CD4-positive, alpha-beta T cell treated with Interferon gamma for 1 hour (primary cell): ENCODE results near the gene RNU6-1.

Experiments used
- DNase-seq: peaks from one replicate; pipeline ENCODE4 v3.0.0-alpha.2; 2020

The RNU6-1 gene

GRCh38 chr15:67819636-67820035 is 20.2 kb downstream of the RNU6-1 start:
- no peak for DNase-seq

- DNase-seq: no peak
These were observed 21.4 kb downstream of the RNU6-1 start for GRCh38 chr15:67818464-67818863.

DNA sequence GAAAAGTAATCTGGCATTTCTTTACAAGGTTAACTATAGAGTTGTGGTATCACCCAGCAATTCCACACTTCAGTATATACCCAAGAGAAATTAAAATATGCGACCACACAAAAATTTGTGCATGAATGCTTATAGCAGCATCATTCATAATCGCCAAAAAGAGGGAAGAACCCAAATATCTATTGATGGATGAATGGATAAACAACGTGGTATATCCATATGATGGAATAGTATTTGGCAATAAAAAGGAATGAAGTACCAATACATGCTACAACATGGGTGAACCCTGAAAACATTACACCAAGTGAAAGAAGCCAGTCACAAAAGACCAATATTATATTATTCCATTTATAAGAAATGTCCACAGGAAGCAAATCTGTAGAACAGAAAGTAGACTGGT is 23.2 kb downstream of the RNU6-1 start:
- DNase-seq: no peak

GRCh38 chr15:67815036-67815592 is 24.7 kb downstream of the RNU6-1 start:
- DNase-seq: no peak

DNA sequence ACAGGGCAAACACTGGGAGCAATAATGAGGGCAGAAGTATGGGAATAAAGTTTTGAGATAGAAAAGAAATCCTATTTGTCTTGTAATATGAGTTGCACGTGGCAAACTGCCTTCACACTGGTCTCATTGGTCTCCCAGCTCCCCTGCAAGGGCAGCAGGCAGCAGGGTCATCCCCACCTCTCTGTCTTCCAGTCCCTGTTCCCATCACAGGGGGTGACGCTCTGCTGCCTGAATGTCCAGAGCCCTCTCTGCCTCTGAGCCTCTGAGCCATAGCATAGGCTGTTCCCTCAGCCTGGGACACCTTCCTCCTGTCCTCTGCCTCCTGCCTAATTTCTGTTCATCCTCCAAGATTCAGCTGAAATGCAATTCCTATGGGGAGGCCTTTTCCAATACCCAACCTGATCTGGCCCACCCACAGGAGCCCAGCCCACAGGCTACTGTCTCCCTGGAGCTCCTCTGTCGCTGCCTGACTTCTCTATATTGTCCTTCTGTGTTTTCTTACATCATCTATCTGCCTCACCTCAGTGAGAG is 26.7 kb downstream of the RNU6-1 start:
- no peak for DNase-seq

DNA sequence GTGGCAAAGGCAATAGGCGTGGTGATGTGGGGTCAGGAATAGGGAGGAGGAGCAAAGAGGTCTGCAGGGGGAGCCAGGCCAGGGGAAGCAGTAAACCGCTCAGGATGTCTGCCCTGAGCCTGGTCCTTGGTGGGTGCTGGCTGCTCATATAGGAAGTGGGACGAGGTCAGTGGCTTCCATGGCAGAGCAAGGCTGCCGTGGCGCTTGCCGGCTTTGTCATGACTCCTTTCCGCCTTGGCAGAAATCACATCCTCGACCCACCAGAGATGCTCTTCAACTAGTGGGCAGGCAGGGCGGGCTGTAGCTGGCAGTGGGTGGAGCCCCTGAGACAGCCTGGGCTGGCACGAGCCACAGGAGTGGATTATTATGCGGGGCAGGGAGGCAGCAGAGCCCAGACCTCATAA is 27.6 kb downstream of the RNU6-1 start:
- no peak for DNase-seq

DNA sequence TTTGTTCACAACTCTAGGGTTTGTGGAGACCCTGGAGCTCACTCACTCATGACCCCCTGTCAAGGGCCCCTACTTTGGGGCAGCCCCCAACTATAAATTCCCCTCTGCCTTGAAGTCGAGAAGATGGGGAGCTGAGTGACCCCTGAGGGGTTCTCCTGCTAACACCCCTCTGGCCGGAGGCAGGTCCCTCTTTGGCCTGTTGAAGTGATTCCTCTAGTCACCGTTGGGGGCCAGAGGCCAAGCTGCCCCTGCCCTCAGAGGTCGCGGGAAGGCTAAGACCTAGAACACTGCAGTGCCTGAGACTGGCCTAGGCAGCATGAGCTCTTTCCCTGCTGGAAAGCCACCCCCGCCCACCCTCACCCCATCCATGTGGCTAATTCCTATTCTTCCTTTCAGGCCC is 30.0 kb downstream of the RNU6-1 start:
- no peak for DNase-seq

- no peak for DNase-seq
These were observed 30.4 kb downstream of the RNU6-1 start for GRCh38 chr15:67809441-67809840.

GRCh38 chr15:67808821-67809220 is 31.0 kb downstream of the RNU6-1 start:
- DNase-seq: no peak

DNA sequence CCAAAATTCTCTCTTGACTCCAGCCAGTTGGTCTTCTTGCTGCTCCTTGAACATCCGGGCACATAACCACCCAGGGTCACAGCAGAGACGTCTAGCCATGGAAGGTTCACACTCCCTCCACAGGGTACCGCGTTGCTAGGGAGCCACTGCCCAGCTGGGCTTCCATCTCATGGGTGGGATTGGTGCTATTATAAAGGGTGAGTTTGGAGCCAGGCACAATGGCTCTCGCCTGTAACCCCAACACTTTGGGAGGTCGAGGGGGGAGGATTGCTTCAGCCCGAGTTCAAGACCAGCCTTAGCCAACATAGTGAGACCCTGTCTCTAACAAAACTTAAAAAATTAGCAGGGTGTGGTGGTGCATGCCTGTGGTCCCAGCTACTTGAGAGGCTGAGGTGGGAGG is 32.0 kb downstream of the RNU6-1 start:
- no peak for DNase-seq

DNA sequence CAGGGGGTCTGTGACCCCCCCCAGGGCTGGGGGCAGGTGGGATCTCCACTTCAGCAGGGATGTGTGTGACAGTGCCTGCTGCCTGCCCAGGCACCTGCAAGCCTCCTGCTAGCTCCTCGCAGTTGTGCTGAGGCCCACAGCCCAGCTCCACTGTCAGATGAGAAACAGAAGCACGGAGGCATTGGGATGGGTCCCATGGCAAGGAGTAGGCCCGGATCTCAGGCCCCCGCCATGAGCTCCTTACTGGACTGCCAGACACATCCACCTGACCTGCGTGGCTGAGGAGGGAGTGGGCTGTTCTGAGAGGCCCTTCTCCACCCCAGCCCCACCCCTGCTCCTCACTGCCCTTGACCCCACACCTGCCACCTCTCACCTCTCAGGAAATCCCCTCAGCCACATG is 32.7 kb downstream of the RNU6-1 start:
- no peak for DNase-seq

- no peak for DNase-seq
These were observed 33.3 kb downstream of the RNU6-1 start for GRCh38 chr15:67806536-67806935.

- no peak for DNase-seq
These were observed 34.0 kb downstream of the RNU6-1 start for GRCh38 chr15:67805666-67806516.

GRCh38 chr15:67805008-67805665 is 34.7 kb downstream of the RNU6-1 start:
- DNase-seq: no peak

DNA sequence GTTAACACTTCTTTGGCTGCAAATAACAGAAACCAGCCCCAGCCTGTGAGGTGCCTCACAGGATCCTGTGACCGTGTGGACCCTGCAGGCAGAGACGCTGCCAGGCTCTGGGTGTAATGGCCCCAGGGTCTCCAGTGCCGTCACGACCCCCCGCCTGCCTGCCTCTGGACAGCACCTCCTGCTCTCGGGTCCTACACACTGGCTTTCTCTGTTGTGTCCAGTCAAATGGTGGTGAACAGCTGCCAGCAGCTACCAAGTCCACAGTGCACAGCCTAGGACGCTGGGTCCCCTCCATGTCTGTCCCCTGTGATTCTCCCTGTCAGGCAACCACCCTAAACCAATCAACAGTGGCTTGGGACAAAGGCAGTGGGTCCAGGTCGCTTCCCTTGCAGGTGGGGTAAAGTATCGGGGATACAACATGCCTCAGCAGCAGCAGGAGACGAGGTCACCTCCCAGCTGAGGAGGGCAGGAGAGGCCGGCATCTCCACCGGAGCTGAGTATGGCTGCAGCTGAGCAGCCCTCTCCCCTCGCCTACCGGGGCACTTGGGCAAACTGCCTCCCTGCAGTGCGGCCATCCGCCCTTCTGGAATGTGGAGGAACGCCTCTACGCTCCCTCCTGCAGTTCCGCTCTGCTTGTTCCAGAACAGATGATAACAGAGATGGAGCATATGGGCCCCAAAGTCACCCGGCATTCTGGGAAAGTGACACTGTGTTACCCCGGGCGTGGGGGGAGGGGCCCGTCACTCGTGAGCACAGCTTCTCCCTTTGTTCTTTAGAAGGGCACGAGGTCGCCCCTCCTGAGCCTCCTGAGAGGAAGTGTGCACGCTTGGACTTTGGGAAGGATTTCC is 35.6 kb downstream of the RNU6-1 start:
- no peak for DNase-seq

DNA sequence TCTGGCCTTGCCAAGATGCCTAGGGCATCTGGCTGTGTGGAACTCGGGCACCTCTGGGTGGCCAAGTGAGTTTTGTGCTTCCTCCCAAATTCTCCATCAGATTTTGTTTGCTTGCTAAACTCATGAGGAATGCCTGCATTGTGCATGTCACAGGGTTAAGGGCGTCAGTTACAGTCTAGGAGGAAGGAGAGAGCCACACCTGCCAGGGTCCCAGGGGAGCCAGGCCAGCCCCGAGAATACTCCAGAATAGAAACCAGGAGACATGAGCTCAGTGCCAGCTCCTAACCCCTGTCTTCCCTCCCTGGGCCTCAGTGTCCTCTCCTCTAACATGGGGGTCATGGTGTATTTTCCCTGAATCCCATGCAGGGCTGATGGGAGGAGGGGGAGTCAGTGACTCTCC is 36.5 kb downstream of the RNU6-1 start:
- no peak for DNase-seq

- DNase-seq: no peak
These were observed 37.6 kb downstream of the RNU6-1 start for GRCh38 chr15:67801926-67802914.

GRCh38 chr15:67801142-67801541 is 38.7 kb downstream of the RNU6-1 start:
- DNase-seq: no peak

DNA sequence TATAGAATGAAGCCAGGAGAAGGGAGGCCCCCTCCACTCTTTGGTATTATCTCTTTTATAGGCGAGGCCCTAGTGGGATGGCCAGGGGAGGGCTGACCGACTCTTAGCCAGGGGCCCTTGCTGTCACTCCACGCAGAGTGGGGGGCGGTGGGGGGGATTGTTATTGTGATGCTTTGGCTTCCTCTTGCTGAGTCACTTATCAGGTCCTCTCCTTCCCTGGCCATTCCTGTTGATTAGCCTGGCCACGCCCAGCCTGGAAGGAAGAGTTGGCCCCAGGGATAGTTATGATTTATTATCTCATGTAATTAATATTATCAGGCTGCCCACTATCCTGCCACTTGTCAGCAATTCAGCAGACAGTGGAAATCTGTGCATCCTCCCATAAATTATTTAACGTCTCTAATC is 40.0 kb downstream of the RNU6-1 start:
- DNase-seq: no peak

DNA sequence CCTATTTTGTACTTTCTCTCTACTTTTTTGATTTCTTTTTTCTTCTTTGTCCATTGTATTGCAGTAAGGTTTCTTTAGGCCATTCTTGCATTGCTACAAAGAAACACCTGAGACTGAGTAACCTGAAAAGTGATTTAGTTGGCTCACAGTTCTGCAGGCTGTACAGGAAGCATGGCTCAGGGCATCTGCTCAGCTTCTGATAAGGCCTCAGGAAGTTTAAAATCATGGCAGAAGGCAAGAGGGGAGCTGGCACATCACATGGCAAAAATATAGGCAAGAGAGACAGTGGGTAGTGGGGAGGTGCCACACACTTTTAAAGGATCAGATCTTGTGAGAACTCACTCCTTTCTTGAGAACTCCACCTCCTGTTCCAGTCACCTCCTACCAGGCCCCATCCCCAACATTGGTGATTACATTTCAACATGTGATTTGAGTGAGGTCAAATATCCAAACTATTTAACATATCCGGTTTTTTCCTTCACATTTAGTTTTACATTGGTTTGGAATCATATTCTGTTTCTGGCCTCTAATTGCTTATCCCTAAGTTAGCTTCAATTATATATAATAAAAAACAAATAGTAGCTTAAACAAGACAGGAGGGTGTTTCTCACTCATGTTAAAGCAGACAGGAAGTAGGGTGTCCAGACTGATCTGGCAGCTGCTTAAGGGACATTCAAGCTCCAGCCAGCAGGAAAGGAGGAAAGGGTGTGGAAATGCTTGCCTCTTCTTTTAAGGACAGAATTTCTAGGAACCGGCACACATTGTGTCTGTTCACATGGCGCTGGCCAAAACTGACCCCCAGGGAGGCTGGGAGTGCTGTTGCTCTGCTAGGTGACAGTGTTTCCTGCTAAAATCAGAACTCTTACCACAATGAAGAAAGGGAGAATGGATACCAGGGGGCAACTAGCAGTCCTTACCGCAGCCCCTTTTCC is 43.4 kb downstream of the RNU6-1 start:
- no peak for DNase-seq
